SK-N-SH (cell line): ENCODE measurements around the gene CRMP1. TPM values are rescaled to one million over a fixed set of nuclear protein-coding genes. Genes with fewer than 3 reads are reported as not detected.

ENCODE experiments used
- CTCF ChIA-PET: fragments of 300-600, 350-600 bp; formaldehyde crosslinking; extraction: SDS; loops from one replicate; lab custom pipeline; 2021; lab: Yijun Ruan, JAX
- POLR2A ChIA-PET: fragments of 350-600 bp; sonication (Branson Sonifier 250); formaldehyde crosslinking; extraction: SDS; loops from one replicate; lab custom pipeline; 2020; ENCODE audit warnings: antibody characterized with exemption, inconsistent platforms; lab: Yijun Ruan, JAX
- DNase-seq: peaks from one replicate; pipeline ENCODE4 v3.0.0; 2012
- H2AFZ ChIP-seq: fragments of 200-600 bp; sonication (generic); 2 replicates; pipeline ENCODE4 v1.8.1; 2016; ENCODE audit warnings: antibody characterized with exemption, mild to moderate bottlenecking, low read depth
- H3F3A ChIP-seq: fragments of 200-600 bp; sonication (generic); replicated peaks from 2 replicates; pipeline ENCODE3; 2016; ENCODE audit warnings: antibody characterized with exemption, mild to moderate bottlenecking; ENCODE audit not compliant: insufficient read depth
- H3K27ac ChIP-seq, 2 experiments: fragments of 200-500 bp in 1 of 2; fragments of 200-600 bp in 1 of 2; sonication (Bioruptor generic) in 1 of 2; sonication (generic), shearing (Covaris generic) in 1 of 2; 2 replicates each; pipeline versions ENCODE4 v1.5.1 to v1.6.1; 2014 to 2016; ENCODE audit warnings: low read depth in 2 of 2, inconsistent platforms in 1 of 2, low read length in 1 of 2, mild to moderate bottlenecking in 1 of 2, mixed read lengths in 1 of 2
- H3K27me3 ChIP-seq: fragments of 200-600 bp; sonication (generic), shearing (Covaris generic); 2 replicates; pipeline ENCODE4 v1.6.1; 2016; ENCODE audit warnings: mixed run types; ENCODE audit not compliant: insufficient read depth
- H3K36me3 ChIP-seq, 2 experiments: fragments of 200-500 bp in 1 of 2; fragments of 200-600 bp in 1 of 2; sonication (Bioruptor generic) in 1 of 2; sonication (generic) in 1 of 2; replicated peaks in 1 of 2; 2 replicates each; pipeline versions ENCODE3 to v1.5.1; 2014 to 2016; ENCODE audit warnings: low read length in 1 of 2, mild to moderate bottlenecking in 1 of 2; ENCODE audit not compliant: insufficient read depth in 2 of 2, control insufficient read depth in 1 of 2
- H3K4me1 ChIP-seq, 2 experiments: fragments of 200-500 bp in 1 of 2; fragments of 200-600 bp in 1 of 2; sonication (Bioruptor generic) in 1 of 2; sonication (generic), shearing (Covaris generic) in 1 of 2; 2 replicates each; pipeline versions ENCODE4 v1.5.1 to v1.6.1; 2014 to 2016; ENCODE audit warnings: low read depth in 1 of 2, low read length in 1 of 2, mixed run types in 1 of 2; ENCODE audit not compliant: insufficient read depth in 2 of 2, control insufficient read depth in 1 of 2
- H3K4me2 ChIP-seq: fragments of 200-600 bp; sonication (generic), shearing (Covaris generic); 2 replicates; pipeline ENCODE4 v1.6.1; 2017; ENCODE audit warnings: mixed run types
- H3K4me3 ChIP-seq, 2 experiments: fragments of 200-500 bp in 1 of 2; fragments of 200-600 bp in 1 of 2; sonication (Bioruptor generic) in 1 of 2; sonication (generic), shearing (Covaris generic) in 1 of 2; 2 replicates each; pipeline versions ENCODE4 v1.5.1 to v1.8.1; 2014 to 2016; ENCODE audit warnings: low read depth in 2 of 2, inconsistent platforms in 1 of 2, low read length in 1 of 2, mild to moderate bottlenecking in 1 of 2, mixed read lengths in 1 of 2, moderate library complexity in 1 of 2
- H3K79me2 ChIP-seq: fragments of 200-600 bp; sonication (generic); 2 replicates; pipeline ENCODE4 v1.8.1; 2017; ENCODE audit warnings: mild to moderate bottlenecking; ENCODE audit not compliant: insufficient read depth
- H3K9ac ChIP-seq: fragments of 200-600 bp; sonication (generic); 2 replicates; pipeline ENCODE4 v1.6.1; 2017; ENCODE audit warnings: mixed run types
- H3K9me2 ChIP-seq: fragments of 200-600 bp; sonication (generic); 2 replicates; pipeline ENCODE4 v1.6.1; 2017; ENCODE audit warnings: mixed run types
- H3K9me3 ChIP-seq: fragments of 200-600 bp; sonication (generic); 2 replicates; pipeline ENCODE4 v1.6.1; 2017; ENCODE audit warnings: mixed run types, mild to moderate bottlenecking, moderate library complexity
- H4K20me1 ChIP-seq: fragments of 200-600 bp; sonication (generic); 2 replicates; pipeline ENCODE4 v1.6.1; 2017; ENCODE audit warnings: mild to moderate bottlenecking, mixed run types; ENCODE audit not compliant: insufficient read depth
- GABPA ChIP-seq: IDR thresholded peaks from 2 replicates; pipeline ENCODE4 v1.4.0; 2012; ENCODE audit warnings: low read depth, mild to moderate bottlenecking
- MEF2A ChIP-seq: IDR thresholded peaks from 2 replicates; pipeline ENCODE4 v1.4.0; 2012; ENCODE audit warnings: low read depth, borderline replicate concordance
- MXI1 ChIP-seq: IDR thresholded peaks from 2 replicates; pipeline ENCODE4 v1.6.1; 2012; ENCODE audit warnings: mild to moderate bottlenecking, low read depth, low read length, improper control_type of control experiment
- PBX3 ChIP-seq: IDR thresholded peaks from 2 replicates; pipeline ENCODE4; 2012
- POLR2AphosphoS5 ChIP-seq: IDR thresholded peaks from 2 replicates; pipeline ENCODE4 v1.6.1; 2012; ENCODE audit warnings: low read depth, low read length
- RCOR1 ChIP-seq: fragments of 150-350 bp; IDR thresholded peaks from 2 replicates; pipeline ENCODE4 v1.6.1; 2017; ENCODE audit warnings: antibody characterized with exemption, low read length
- TCF12 ChIP-seq: IDR thresholded peaks from 2 replicates; pipeline ENCODE4 v1.4.0; 2012
- YY1 ChIP-seq: IDR thresholded peaks from 2 replicates; pipeline ENCODE4 v1.4.0; 2012; ENCODE audit warnings: low read depth, mild to moderate bottlenecking
- WGBS: methylation state at CpG from one replicate; pipeline ENCODE4 v1.1.6; 2017; ENCODE audit warnings: low lambda C conversion rate; 5-methylcytosine and 5-hydroxymethylcytosine counted together
- polyA plus RNA-seq, 3 experiments: library from polyadenylated mRNA; depleted of rRNA; stranded (reverse); fragments of >200 nt; gene quantifications; 2 replicates each; pipeline ENCODE4 v1.2.3, GENCODE V29; 2012
- TF ChIP-seq, protein P1 (sequence below): IDR thresholded peaks from 2 replicates; pipeline ENCODE4 v1.4.0; 2012; ENCODE audit warnings: low read depth, borderline replicate concordance
- TF ChIP-seq, protein P2 (sequence below): fragments of 200-600 bp; sonication (generic); IDR thresholded peaks from 2 replicates; pipeline ENCODE4 v1.6.1; 2017; ENCODE audit warnings: antibody characterized with exemption, mild to moderate bottlenecking, moderate library complexity
- TF ChIP-seq, protein P3 (sequence below): fragments of 150-350 bp; IDR thresholded peaks from 2 replicates; pipeline ENCODE4 v1.6.1; 2017; ENCODE audit warnings: antibody characterized with exemption, low read length, low read depth, borderline replicate concordance
- TF ChIP-seq, protein P4 (sequence below): IDR thresholded peaks from 2 replicates; pipeline ENCODE4 v1.6.1; 2012; ENCODE audit warnings: mild to moderate bottlenecking, low read depth, low read length, moderate library complexity

CRMP1 gene
- polyA plus RNA-seq, 1 of the 3 experiments (the other 2 are of a cell fraction) = 3.4 TPM

- 42% methylated on average over 8 of the region's 8 CpGs for WGBS
- Histone ChIP-seq H3K9me3 (no peaks in the 10 kb centered on the region), H3K9ac (no peak overlapping the region), H3K4me2 (no peak overlapping the region), H3K4me1 (no peaks in the 10 kb centered on the region; a peak in 1 of 4 replicates), H3F3A (no peaks in the 10 kb centered on the region), H4K20me1 (no peaks in the 10 kb centered on the region), H3K36me3 (no peaks in the 10 kb centered on the region), H3K9me2 (no peaks in the 10 kb centered on the region), H3K79me2 (no peaks in the 10 kb centered on the region), H2AFZ (no peak overlapping the region), H3K4me3 (no peak overlapping the region), H3K27me3 (no peaks in the 10 kb centered on the region), H3K27ac (no peak overlapping the region)
- CTCF ChIA-PET = no interaction called here
- TF ChIP-seq MEF2A (no peak), PBX3 (no peak), MXI1 (no peak), POLR2AphosphoS5 (no peak), RCOR1 (no peak), YY1 (no peak), TCF12 (no peak), GABPA (no peak)
- TF ChIP-seq, protein P1, sequence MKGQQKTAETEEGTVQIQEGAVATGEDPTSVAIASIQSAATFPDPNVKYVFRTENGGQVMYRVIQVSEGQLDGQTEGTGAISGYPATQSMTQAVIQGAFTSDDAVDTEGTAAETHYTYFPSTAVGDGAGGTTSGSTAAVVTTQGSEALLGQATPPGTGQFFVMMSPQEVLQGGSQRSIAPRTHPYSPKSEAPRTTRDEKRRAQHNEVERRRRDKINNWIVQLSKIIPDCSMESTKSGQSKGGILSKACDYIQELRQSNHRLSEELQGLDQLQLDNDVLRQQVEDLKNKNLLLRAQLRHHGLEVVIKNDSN = no peak
- TF ChIP-seq, protein P2, sequence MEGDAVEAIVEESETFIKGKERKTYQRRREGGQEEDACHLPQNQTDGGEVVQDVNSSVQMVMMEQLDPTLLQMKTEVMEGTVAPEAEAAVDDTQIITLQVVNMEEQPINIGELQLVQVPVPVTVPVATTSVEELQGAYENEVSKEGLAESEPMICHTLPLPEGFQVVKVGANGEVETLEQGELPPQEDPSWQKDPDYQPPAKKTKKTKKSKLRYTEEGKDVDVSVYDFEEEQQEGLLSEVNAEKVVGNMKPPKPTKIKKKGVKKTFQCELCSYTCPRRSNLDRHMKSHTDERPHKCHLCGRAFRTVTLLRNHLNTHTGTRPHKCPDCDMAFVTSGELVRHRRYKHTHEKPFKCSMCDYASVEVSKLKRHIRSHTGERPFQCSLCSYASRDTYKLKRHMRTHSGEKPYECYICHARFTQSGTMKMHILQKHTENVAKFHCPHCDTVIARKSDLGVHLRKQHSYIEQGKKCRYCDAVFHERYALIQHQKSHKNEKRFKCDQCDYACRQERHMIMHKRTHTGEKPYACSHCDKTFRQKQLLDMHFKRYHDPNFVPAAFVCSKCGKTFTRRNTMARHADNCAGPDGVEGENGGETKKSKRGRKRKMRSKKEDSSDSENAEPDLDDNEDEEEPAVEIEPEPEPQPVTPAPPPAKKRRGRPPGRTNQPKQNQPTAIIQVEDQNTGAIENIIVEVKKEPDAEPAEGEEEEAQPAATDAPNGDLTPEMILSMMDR = no peak
- TF ChIP-seq, protein P3, sequence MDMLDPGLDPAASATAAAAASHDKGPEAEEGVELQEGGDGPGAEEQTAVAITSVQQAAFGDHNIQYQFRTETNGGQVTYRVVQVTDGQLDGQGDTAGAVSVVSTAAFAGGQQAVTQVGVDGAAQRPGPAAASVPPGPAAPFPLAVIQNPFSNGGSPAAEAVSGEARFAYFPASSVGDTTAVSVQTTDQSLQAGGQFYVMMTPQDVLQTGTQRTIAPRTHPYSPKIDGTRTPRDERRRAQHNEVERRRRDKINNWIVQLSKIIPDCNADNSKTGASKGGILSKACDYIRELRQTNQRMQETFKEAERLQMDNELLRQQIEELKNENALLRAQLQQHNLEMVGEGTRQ = no peak
- TF ChIP-seq, protein P4, sequence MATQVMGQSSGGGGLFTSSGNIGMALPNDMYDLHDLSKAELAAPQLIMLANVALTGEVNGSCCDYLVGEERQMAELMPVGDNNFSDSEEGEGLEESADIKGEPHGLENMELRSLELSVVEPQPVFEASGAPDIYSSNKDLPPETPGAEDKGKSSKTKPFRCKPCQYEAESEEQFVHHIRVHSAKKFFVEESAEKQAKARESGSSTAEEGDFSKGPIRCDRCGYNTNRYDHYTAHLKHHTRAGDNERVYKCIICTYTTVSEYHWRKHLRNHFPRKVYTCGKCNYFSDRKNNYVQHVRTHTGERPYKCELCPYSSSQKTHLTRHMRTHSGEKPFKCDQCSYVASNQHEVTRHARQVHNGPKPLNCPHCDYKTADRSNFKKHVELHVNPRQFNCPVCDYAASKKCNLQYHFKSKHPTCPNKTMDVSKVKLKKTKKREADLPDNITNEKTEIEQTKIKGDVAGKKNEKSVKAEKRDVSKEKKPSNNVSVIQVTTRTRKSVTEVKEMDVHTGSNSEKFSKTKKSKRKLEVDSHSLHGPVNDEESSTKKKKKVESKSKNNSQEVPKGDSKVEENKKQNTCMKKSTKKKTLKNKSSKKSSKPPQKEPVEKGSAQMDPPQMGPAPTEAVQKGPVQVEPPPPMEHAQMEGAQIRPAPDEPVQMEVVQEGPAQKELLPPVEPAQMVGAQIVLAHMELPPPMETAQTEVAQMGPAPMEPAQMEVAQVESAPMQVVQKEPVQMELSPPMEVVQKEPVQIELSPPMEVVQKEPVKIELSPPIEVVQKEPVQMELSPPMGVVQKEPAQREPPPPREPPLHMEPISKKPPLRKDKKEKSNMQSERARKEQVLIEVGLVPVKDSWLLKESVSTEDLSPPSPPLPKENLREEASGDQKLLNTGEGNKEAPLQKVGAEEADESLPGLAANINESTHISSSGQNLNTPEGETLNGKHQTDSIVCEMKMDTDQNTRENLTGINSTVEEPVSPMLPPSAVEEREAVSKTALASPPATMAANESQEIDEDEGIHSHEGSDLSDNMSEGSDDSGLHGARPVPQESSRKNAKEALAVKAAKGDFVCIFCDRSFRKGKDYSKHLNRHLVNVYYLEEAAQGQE = no peak
- no peak for DNase-seq
- POLR2A ChIA-PET = no interaction called here
Measured at GRCh38 chr4:5928844-5929420, 36.0 kb upstream of the CRMP1 start.
